ENCODE data around the gene BRSK1.
"Not testable (repeated sequence)": the region's sequence is repeated elsewhere in the genome, so short reads cannot be mapped to it uniquely, and the experiment has no call there.

Gene BRSK1

GRCh38 chr19:55325172-55325571 is 41.4 kb downstream of the BRSK1 start, which contains the start of gene TMEM150B:
Gene TMEM150B (minus strand): TSS chr19:55325341. CDS start chr19:55321036, 4,305 bp downstream.
- in situ Hi-C loops (cut with HindIII; ENCODE audit: low sequenced_read_pairs): no loop called here

GRCh38 chr19:55328774-55329318 is 45.0 kb downstream of the BRSK1 start:
- in situ Hi-C loops (cut with HindIII; ENCODE audit: low sequenced_read_pairs): not testable (repeated sequence)

GRCh38 chr19:55329791-55330190 is 46.0 kb downstream of the BRSK1 start:
- in situ Hi-C loops (cut with HindIII; ENCODE audit: low sequenced_read_pairs): not testable (repeated sequence)

- in situ Hi-C loops (cut with HindIII; ENCODE audit: low sequenced_read_pairs): no loop called here
Observed at GRCh38 chr19:55333870-55334269, 50.1 kb downstream of the BRSK1 start.

GRCh38 chr19:55336101-55336500 is 52.3 kb downstream of the BRSK1 start:
- in situ Hi-C loops (cut with HindIII; ENCODE audit: low sequenced_read_pairs): no loop called here

GRCh38 chr19:55339105-55339888 is 55.5 kb downstream of the BRSK1 start, which contains the start of gene KMT5C:
Gene KMT5C (plus strand): TSS chr19:55339876. CDS start chr19:55341937, 2,061 bp downstream.
- in situ Hi-C loops (cut with HindIII; ENCODE audit: low sequenced_read_pairs): no loop called here

- in situ Hi-C loops (cut with HindIII; ENCODE audit: low sequenced_read_pairs): no loop called here
Observed at GRCh38 chr19:55339889-55340783, 56.3 kb downstream of the BRSK1 start.

GRCh38 chr19:55340784-55341147 is 57.0 kb downstream of the BRSK1 start:
- in situ Hi-C loops (cut with HindIII; ENCODE audit: low sequenced_read_pairs): no loop called here

- in situ Hi-C loops (cut with HindIII; ENCODE audit: low sequenced_read_pairs): no loop called here
Observed at GRCh38 chr19:55341171-55341588, 57.4 kb downstream of the BRSK1 start.

- in situ Hi-C loops (cut with HindIII; ENCODE audit: low sequenced_read_pairs): no loop called here
Observed at GRCh38 chr19:55341595-55342531, 58.1 kb downstream of the BRSK1 start.

GRCh38 chr19:55344444-55344843 is 60.6 kb downstream of the BRSK1 start:
- in situ Hi-C loops (cut with HindIII; ENCODE audit: low sequenced_read_pairs): no loop called here

- in situ Hi-C loops (cut with HindIII; ENCODE audit: low sequenced_read_pairs): no loop called here
Observed at GRCh38 chr19:55345101-55345817, 61.5 kb downstream of the BRSK1 start.

GRCh38 chr19:55345818-55346724 is 62.3 kb downstream of the BRSK1 start:
- in situ Hi-C loops (cut with HindIII; ENCODE audit: low sequenced_read_pairs): no loop called here

- in situ Hi-C loops (cut with HindIII; ENCODE audit: low sequenced_read_pairs): no loop called here
Observed at GRCh38 chr19:55346725-55347441, 63.1 kb downstream of the BRSK1 start.

GRCh38 chr19:55347442-55348009 is 63.7 kb downstream of the BRSK1 start:
- in situ Hi-C loops (cut with HindIII; ENCODE audit: low sequenced_read_pairs): no loop called here

GRCh38 chr19:55348317-55349034 is 64.7 kb downstream of the BRSK1 start:
- in situ Hi-C loops (cut with HindIII; ENCODE audit: low sequenced_read_pairs): no loop called here

Data from DLD1 (cell line).